SK-N-SH treated with all-trans-retinoic acid at 6 μM for 48 hours (cell line): ENCODE measurements around the gene RRBP1.

Experiments
- BACH2 ChIP-seq: fragments of 250-450 bp; sonication (Bioruptor Pico); IDR thresholded peaks from 2 replicates; pipeline ENCODE4 v1.9.0; 2021; ENCODE audit warnings: mild to moderate bottlenecking, borderline replicate concordance
- CSDC2 ChIP-seq: fragments of 250-450 bp; sonication (Bioruptor Pico); IDR thresholded peaks from 2 replicates; pipeline ENCODE4 v1.5.0; 2020; ENCODE audit warnings: mild to moderate bottlenecking, moderate library complexity
- ESRRG ChIP-seq: fragments of 250-450 bp; sonication (Bioruptor Pico); IDR thresholded peaks from 2 replicates; pipeline ENCODE4 v1.6.1; 2021; ENCODE audit warnings: mild to moderate bottlenecking
- ISL1 ChIP-seq: fragments of 250-450 bp; sonication (Bioruptor Pico); IDR thresholded peaks from 2 replicates; pipeline ENCODE4 v2.1.2; 2022; ENCODE audit warnings: mild to moderate bottlenecking, moderate library complexity
- OSR1 ChIP-seq: fragments of 250-450 bp; sonication (Bioruptor Pico); IDR thresholded peaks from 2 replicates; pipeline ENCODE4 v1.8.0; 2022; ENCODE audit warnings: moderate library complexity, mild to moderate bottlenecking, inconsistent platforms
- PATZ1 ChIP-seq: fragments of 250-450 bp; sonication (Bioruptor Pico); IDR thresholded peaks from 2 replicates; pipeline ENCODE4 v1.8.0; 2020; ENCODE audit warnings: mild to moderate bottlenecking, moderate library complexity, borderline replicate concordance
- RARB ChIP-seq: fragments of 250-450 bp; sonication (Bioruptor Pico); IDR thresholded peaks from 2 replicates; pipeline ENCODE4 v1.8.0; 2021; ENCODE audit warnings: mild to moderate bottlenecking, moderate library complexity
- SNAI2 ChIP-seq: fragments of 250-450 bp; sonication (Bioruptor Pico); IDR thresholded peaks from 2 replicates; pipeline ENCODE4 v1.5.0; 2020; ENCODE audit warnings: mild to moderate bottlenecking, moderate library complexity
- ZFP3 ChIP-seq: fragments of 250-450 bp; sonication (Bioruptor Pico); IDR thresholded peaks from 2 replicates; pipeline ENCODE4 v1.5.0; 2020; ENCODE audit warnings: mild to moderate bottlenecking, moderate library complexity
- ZFP30 ChIP-seq: fragments of 450-650 bp; formaldehyde crosslinking; IDR thresholded peaks from 2 replicates; pipeline ENCODE4 v1.5.0; 2022; ENCODE audit warnings: mild to moderate bottlenecking, moderate library complexity
- TF ChIP-seq, protein P1 (sequence below): fragments of 250-450 bp; sonication (Bioruptor Pico); IDR thresholded peaks from 2 replicates; pipeline ENCODE4 v1.5.0; 2020; ENCODE audit warnings: mild to moderate bottlenecking, moderate library complexity
- TF ChIP-seq, protein P2 (sequence below): fragments of 250-450 bp; sonication (Bioruptor Pico); IDR thresholded peaks from 2 replicates; pipeline ENCODE4 v1.8.0; 2021; ENCODE audit warnings: low read depth, mild to moderate bottlenecking, moderate library complexity, borderline replicate concordance

DNA sequence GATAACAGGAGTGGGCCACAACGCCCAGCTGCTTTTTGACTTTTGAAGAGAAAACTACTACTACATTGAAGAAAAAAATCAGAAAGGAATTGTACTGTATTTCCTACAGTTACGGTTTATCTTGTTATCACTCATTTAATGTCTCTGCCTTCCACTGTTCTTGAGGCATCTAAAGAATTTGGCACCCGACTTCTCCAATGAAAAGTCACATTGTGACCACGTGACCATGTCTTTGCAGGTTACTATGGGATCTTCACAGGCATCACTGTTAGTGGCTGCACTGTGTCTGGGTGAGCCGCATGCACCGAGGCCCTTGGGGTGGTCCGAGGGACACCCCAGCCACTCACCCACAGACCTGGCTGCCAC lies 26.8 kb downstream of the RRBP1 start:
- TF ChIP-seq PATZ1 (CRISPR knock-in tag) = no peak
- TF ChIP-seq, protein P1, sequence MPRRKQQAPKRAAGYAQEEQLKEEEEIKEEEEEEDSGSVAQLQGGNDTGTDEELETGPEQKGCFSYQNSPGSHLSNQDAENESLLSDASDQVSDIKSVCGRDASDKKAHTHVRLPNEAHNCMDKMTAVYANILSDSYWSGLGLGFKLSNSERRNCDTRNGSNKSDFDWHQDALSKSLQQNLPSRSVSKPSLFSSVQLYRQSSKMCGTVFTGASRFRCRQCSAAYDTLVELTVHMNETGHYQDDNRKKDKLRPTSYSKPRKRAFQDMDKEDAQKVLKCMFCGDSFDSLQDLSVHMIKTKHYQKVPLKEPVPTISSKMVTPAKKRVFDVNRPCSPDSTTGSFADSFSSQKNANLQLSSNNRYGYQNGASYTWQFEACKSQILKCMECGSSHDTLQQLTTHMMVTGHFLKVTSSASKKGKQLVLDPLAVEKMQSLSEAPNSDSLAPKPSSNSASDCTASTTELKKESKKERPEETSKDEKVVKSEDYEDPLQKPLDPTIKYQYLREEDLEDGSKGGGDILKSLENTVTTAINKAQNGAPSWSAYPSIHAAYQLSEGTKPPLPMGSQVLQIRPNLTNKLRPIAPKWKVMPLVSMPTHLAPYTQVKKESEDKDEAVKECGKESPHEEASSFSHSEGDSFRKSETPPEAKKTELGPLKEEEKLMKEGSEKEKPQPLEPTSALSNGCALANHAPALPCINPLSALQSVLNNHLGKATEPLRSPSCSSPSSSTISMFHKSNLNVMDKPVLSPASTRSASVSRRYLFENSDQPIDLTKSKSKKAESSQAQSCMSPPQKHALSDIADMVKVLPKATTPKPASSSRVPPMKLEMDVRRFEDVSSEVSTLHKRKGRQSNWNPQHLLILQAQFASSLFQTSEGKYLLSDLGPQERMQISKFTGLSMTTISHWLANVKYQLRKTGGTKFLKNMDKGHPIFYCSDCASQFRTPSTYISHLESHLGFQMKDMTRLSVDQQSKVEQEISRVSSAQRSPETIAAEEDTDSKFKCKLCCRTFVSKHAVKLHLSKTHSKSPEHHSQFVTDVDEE (CRISPR knock-in tag) = no peak
- TF ChIP-seq SNAI2 (CRISPR knock-in tag) = no peak
- TF ChIP-seq ZFP3 (CRISPR knock-in tag) = no peak
- no peak for TF ChIP-seq ZFP30 (CRISPR knock-in tag)
- no peak for TF ChIP-seq OSR1 (CRISPR knock-in tag)
- TF ChIP-seq RARB (CRISPR knock-in tag) = no peak
- TF ChIP-seq CSDC2 (CRISPR knock-in tag) = no peak
- TF ChIP-seq ESRRG = no peak
- TF ChIP-seq, protein P2, sequence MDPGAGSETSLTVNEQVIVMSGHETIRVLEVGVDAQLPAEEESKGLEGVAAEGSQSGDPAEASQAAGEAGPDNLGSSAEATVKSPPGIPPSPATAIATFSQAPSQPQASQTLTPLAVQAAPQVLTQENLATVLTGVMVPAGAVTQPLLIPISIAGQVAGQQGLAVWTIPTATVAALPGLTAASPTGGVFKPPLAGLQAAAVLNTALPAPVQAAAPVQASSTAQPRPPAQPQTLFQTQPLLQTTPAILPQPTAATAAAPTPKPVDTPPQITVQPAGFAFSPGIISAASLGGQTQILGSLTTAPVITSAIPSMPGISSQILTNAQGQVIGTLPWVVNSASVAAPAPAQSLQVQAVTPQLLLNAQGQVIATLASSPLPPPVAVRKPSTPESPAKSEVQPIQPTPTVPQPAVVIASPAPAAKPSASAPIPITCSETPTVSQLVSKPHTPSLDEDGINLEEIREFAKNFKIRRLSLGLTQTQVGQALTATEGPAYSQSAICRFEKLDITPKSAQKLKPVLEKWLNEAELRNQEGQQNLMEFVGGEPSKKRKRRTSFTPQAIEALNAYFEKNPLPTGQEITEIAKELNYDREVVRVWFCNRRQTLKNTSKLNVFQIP (CRISPR knock-in tag) = no peak
- no peak for TF ChIP-seq ISL1 (CRISPR knock-in tag)
- no peak for TF ChIP-seq BACH2 (CRISPR knock-in tag)
